Neuronal stem cell (in vitro differentiated cells): Measurements from ENCODE around the gene TAPBPL.

Experiments
- DNase-seq: peaks from one replicate; pipeline ENCODE4 v3.0.0-alpha.2; 2013; ENCODE audit warnings: low spot score
- H2AFZ ChIP-seq: one replicate; pipeline ENCODE4 v1.6.1; 2013; ENCODE audit warnings: mild to moderate bottlenecking, low read length, inconsistent platforms
- H2AK5ac ChIP-seq: 2 replicates; pipeline ENCODE4 v1.6.1; 2013; ENCODE audit warnings: low read depth, mild to moderate bottlenecking, inconsistent platforms, low read length, moderate library complexity, mixed read lengths
- H2BK120ac ChIP-seq: 2 replicates; pipeline ENCODE4 v1.6.1; 2013; ENCODE audit warnings: low read depth, mild to moderate bottlenecking, inconsistent platforms, low read length, moderate library complexity, mixed read lengths
- H2BK12ac ChIP-seq: one replicate; pipeline ENCODE4 v1.6.1; 2013; ENCODE audit warnings: low read length, inconsistent platforms
- H2BK15ac ChIP-seq: 2 replicates; pipeline ENCODE4 v1.6.1; 2013; ENCODE audit warnings: mild to moderate bottlenecking, low read length, inconsistent platforms, mixed read lengths
- H2BK5ac ChIP-seq: one replicate; pipeline ENCODE4 v1.6.1; 2013; ENCODE audit warnings: inconsistent platforms, mild to moderate bottlenecking, low read length, moderate library complexity
- H3K14ac ChIP-seq: one replicate; pipeline ENCODE4 v1.6.1; 2013; ENCODE audit warnings: low read length, inconsistent platforms
- H3K18ac ChIP-seq: 2 replicates; pipeline ENCODE4 v1.6.1; 2013; ENCODE audit warnings: low read length, inconsistent platforms
- H3K23ac ChIP-seq: 2 replicates; pipeline ENCODE4 v1.6.1; 2013; ENCODE audit warnings: low read depth, mild to moderate bottlenecking, mixed read lengths, low read length, inconsistent platforms; ENCODE audit not compliant: poor library complexity
- H3K27ac ChIP-seq: replicated peaks from 3 replicates; pipeline ENCODE4 v1.5.1; 2013; ENCODE audit warnings: low read length, inconsistent platforms
- H3K27me3 ChIP-seq, 3 experiments: 2 replicates each; pipeline ENCODE4 v1.6.1; 2013; ENCODE audit warnings: low read length in 3 of 3, mild to moderate bottlenecking in 2 of 3, inconsistent platforms in 1 of 3, low read depth in 1 of 3, mixed read lengths in 1 of 3, moderate library complexity in 1 of 3; ENCODE audit not compliant: control insufficient read depth in 3 of 3, insufficient read depth in 3 of 3
- H3K36me3 ChIP-seq, 2 donors: replicated peaks in 1 of 2; 2 replicates each; pipeline ENCODE4 v1.6.1; 2013; ENCODE audit warnings: low read length in 2 of 2; ENCODE audit not compliant: control insufficient read depth in 2 of 2, insufficient read depth in 2 of 2
- H3K4ac ChIP-seq: 2 replicates; pipeline ENCODE4 v1.6.1; 2013; ENCODE audit warnings: inconsistent platforms, mild to moderate bottlenecking, low read length, moderate library complexity
- H3K4me1 ChIP-seq, 2 donors: 1 replicate in 1 of 2; 2 replicates in 1 of 2; pipeline ENCODE4 v1.6.1; 2013; ENCODE audit warnings: low read length in 2 of 2, low read depth in 1 of 2; ENCODE audit not compliant: control insufficient read depth in 2 of 2, insufficient read depth in 1 of 2
- H3K4me2 ChIP-seq: one replicate; pipeline ENCODE4 v1.6.1; 2013; ENCODE audit warnings: mild to moderate bottlenecking, low read length, inconsistent platforms; ENCODE audit not compliant: insufficient read depth, poor library complexity, severe bottlenecking
- H3K4me3 ChIP-seq, 2 donors: 2 replicates each; pipeline ENCODE4 v1.5.1; 2013; ENCODE audit warnings: low read length in 2 of 2, mild to moderate bottlenecking in 2 of 2, inconsistent platforms in 1 of 2, moderate library complexity in 1 of 2
- H3K79me1 ChIP-seq: one replicate; pipeline ENCODE4 v1.6.1; 2013; ENCODE audit warnings: low read depth, mild to moderate bottlenecking, inconsistent platforms, low read length, moderate library complexity
- H3K9ac ChIP-seq: one replicate; pipeline ENCODE4 v1.6.1; 2013; ENCODE audit warnings: mild to moderate bottlenecking, low read depth, low read length, inconsistent platforms; ENCODE audit not compliant: poor library complexity
- H3K9me3 ChIP-seq, 2 donors: replicated peaks in 1 of 2; 2 replicates each; pipeline versions ENCODE3 to v1.6.1; 2013; ENCODE audit warnings: low read length in 2 of 2, mild to moderate bottlenecking in 2 of 2, inconsistent platforms in 1 of 2, low read depth in 1 of 2, mixed read lengths in 1 of 2, moderate library complexity in 1 of 2; ENCODE audit not compliant: control insufficient read depth in 2 of 2, insufficient read depth in 1 of 2
- H4K8ac ChIP-seq: one replicate; pipeline ENCODE4 v1.6.1; 2013; ENCODE audit warnings: low read depth, mild to moderate bottlenecking, inconsistent platforms, low read length, moderate library complexity
- H4K91ac ChIP-seq: one replicate; pipeline ENCODE4 v1.6.1; 2013; ENCODE audit warnings: low read length, low read depth, mild to moderate bottlenecking, inconsistent platforms; ENCODE audit not compliant: poor library complexity
- WGBS, 2 donors: extraction: QIAGEN DNeasy Blood & Tissue Kit; methylation state at CpG; one replicate each; pipeline ENCODE4 v1.1.7; 2013; ENCODE audit warnings: missing lambda C conversion rate in 2 of 2, mixed read lengths in 1 of 2; ENCODE audit not compliant: insufficient read length in 2 of 2, insufficient replicate concordance in 1 of 2; ENCODE audit errors: extremely low coverage in 2 of 2; 5-methylcytosine and 5-hydroxymethylcytosine counted together

The TAPBPL gene

GRCh38 chr12:6462234-6462995 lies 10.6 kb downstream of the TAPBPL start:
- H4K8ac ChIP-seq = no peak overlapping the region
- no peak overlapping the region for H2BK5ac ChIP-seq
- H3K23ac ChIP-seq = no peak overlapping the region
- no peak overlapping the region for H3K14ac ChIP-seq
- H3K4me1 ChIP-seq = no peaks in the 10 kb centered on the region
- no peak overlapping the region for H3K27ac ChIP-seq
- H3K27me3 ChIP-seq = no peaks in the 10 kb centered on the region
- no peak overlapping the region for H3K4me2 ChIP-seq
- no peak for DNase-seq
- no peaks in the 10 kb centered on the region for H3K9me3 ChIP-seq
- no peak overlapping the region for H3K4ac ChIP-seq
- no peak overlapping the region for H2BK12ac ChIP-seq
- no peak overlapping the region for H2BK15ac ChIP-seq
- H3K4me3 ChIP-seq = peak overlapping the region in 1 of 2 donors; percentile 8
- no peak overlapping the region for H3K9ac ChIP-seq
- H2BK120ac ChIP-seq = no peak overlapping the region
- no peak overlapping the region for H3K18ac ChIP-seq
- H2AFZ ChIP-seq = no peak overlapping the region
- peaks cover 2% of the 10 kb centered on the region for H3K79me1 ChIP-seq
- WGBS, 2 donors = no CpG with 5 or more reads among the region's 14 CpGs
- no peak overlapping the region for H2AK5ac ChIP-seq
- H3K36me3 ChIP-seq = peaks cover 34 to 71% of the 10 kb centered on the region in 2 donors
- no peak overlapping the region for H4K91ac ChIP-seq

- H3K23ac ChIP-seq = no peak overlapping the region
- H2BK12ac ChIP-seq = no peak overlapping the region
- H4K91ac ChIP-seq = no peak overlapping the region
- H3K18ac ChIP-seq = no peak overlapping the region
- no CpG with 5 or more reads among the region's 7 CpGs for WGBS, 2 donors
- H3K4me2 ChIP-seq = no peak overlapping the region
- no peak overlapping the region for H2AFZ ChIP-seq
- H3K4ac ChIP-seq = no peak overlapping the region
- H4K8ac ChIP-seq = no peak overlapping the region
- H3K27ac ChIP-seq = no peak overlapping the region
- H3K9ac ChIP-seq = no peak overlapping the region
- no peak overlapping the region for H2AK5ac ChIP-seq
- no peaks in the 10 kb centered on the region for H3K27me3 ChIP-seq
- no peaks in the 10 kb centered on the region for H3K9me3 ChIP-seq
- no peaks in the 10 kb centered on the region for H3K4me1 ChIP-seq
- peaks cover 2% of the 10 kb centered on the region for H3K79me1 ChIP-seq
- no peak for DNase-seq
- H3K14ac ChIP-seq = no peak overlapping the region
- no peak overlapping the region for H3K4me3 ChIP-seq
- H2BK5ac ChIP-seq = no peak overlapping the region
- peaks cover 34 to 68% of the 10 kb centered on the region in 2 donors for H3K36me3 ChIP-seq
- H2BK15ac ChIP-seq = no peak overlapping the region
- no peak overlapping the region for H2BK120ac ChIP-seq
Measured at GRCh38 chr12:6463216-6463615, 11.4 kb downstream of the TAPBPL start.

GRCh38 chr12:6463858-6464257 lies 12.0 kb downstream of the TAPBPL start:
- peaks cover 2% of the 10 kb centered on the region for H3K79me1 ChIP-seq
- whole genome bisulfite sequencing, 2 donors = no CpG with 5 or more reads among the region's 6 CpGs
- no peak overlapping the region for H4K8ac ChIP-seq
- H2BK5ac ChIP-seq = no peak overlapping the region
- H3K4me1 ChIP-seq = no peaks in the 10 kb centered on the region
- H2AFZ ChIP-seq = no peak overlapping the region
- no peak overlapping the region for H3K4me2 ChIP-seq
- no peak overlapping the region for H3K4ac ChIP-seq
- no peaks in the 10 kb centered on the region for H3K27me3 ChIP-seq
- H3K27ac ChIP-seq = no peak overlapping the region
- DNase-seq = no peak
- H3K14ac ChIP-seq = no peak overlapping the region
- H3K4me3 ChIP-seq = no peak overlapping the region
- peak overlapping the region; percentile 36 for H3K18ac ChIP-seq
- H3K9me3 ChIP-seq = no peaks in the 10 kb centered on the region
- peaks cover 32 to 71% of the 10 kb centered on the region in 2 donors for H3K36me3 ChIP-seq
- no peak overlapping the region for H2BK15ac ChIP-seq
- no peak overlapping the region for H2BK120ac ChIP-seq
- H3K9ac ChIP-seq = no peak overlapping the region
- no peak overlapping the region for H2BK12ac ChIP-seq
- H2AK5ac ChIP-seq = no peak overlapping the region
- no peak overlapping the region for H3K23ac ChIP-seq
- H4K91ac ChIP-seq = no peak overlapping the region

- Histone ChIP-seq H3K79me1 (peaks cover 2% of the 10 kb centered on the region), H3K9ac (peak overlapping the region; percentile 53), H4K8ac (no peak overlapping the region), H3K4ac (no peak overlapping the region), H2AK5ac (no peak overlapping the region), H3K9me3 (no peaks in the 10 kb centered on the region), H3K27me3 (no peaks in the 10 kb centered on the region), H2BK15ac (no peak overlapping the region), H3K4me2 (no peak overlapping the region), H2BK120ac (no peak overlapping the region), H2BK5ac (no peak overlapping the region), H3K4me1 (peaks cover under 1 to 1% of the 10 kb centered on the region in 2 donors), H3K4me3 (no peak overlapping the region), H2AFZ (no peak overlapping the region), H3K36me3 (peaks cover 31 to 66% of the 10 kb centered on the region in 2 donors), H3K27ac (no peak overlapping the region), H3K18ac (no peak overlapping the region), H4K91ac (no peak overlapping the region), H2BK12ac (no peak overlapping the region), H3K14ac (no peak overlapping the region), H3K23ac (no peak overlapping the region)
- no CpG with 5 or more reads among the region's 8 CpGs for WGBS, 2 donors
- DNase-seq = no peak
Measured at GRCh38 chr12:6464531-6464930, 12.7 kb downstream of the TAPBPL start.
